ENCODE results near the gene GID4. TPM values are rescaled to one million over a fixed set of nuclear protein-coding genes. Genes with fewer than 3 reads are reported as not detected.

The GID4 gene
- total and polyA plus RNA-seq, 2 of the 13 experiments (the other 11 are each of a cell fraction or from before 2014, with no cell fraction given), result 4.3 to 6.1 TPM

- TF ChIP-seq NFIB (CRISPR knock-in tag; IDR thresholded peaks at IDR 0.05; ENCODE audit: borderline replicate concordance) (no peak), ATRX (CRISPR knock-in tag; IDR thresholded peaks at IDR 0.05; ENCODE audit: borderline replicate concordance) (no peak), GMEB1 (CRISPR knock-in tag; IDR thresholded peaks at IDR 0.05; ENCODE audit: borderline replicate concordance) (peak; percentile 97), HBP1 (CRISPR knock-in tag; IDR thresholded peaks at IDR 0.05; ENCODE audit: low read depth) (no peak), MYC (CRISPR knock-in tag; IDR thresholded peaks at IDR 0.05; ENCODE audit: borderline replicate concordance) (peak; percentile 92), THAP11 (CRISPR knock-in tag; IDR thresholded peaks at IDR 0.05) (peak; percentile 99), HMG20A (CRISPR knock-in tag; IDR thresholded peaks at IDR 0.05; ENCODE audit: borderline replicate concordance) (no peak), MYNN (CRISPR knock-in tag; IDR thresholded peaks at IDR 0.05; ENCODE audit: low read depth) (no peak), ZNF615 (CRISPR knock-in tag; IDR thresholded peaks at IDR 0.05; ENCODE audit: borderline replicate concordance) (no peak), GTF2F1 (IDR thresholded peaks at IDR 0.05; ENCODE audit: low read length) (no peak), ZNF230 (CRISPR knock-in tag; IDR thresholded peaks at IDR 0.05) (peak; percentile 80), CREB3 (CRISPR knock-in tag; IDR thresholded peaks at IDR 0.05) (no peak), ZNF20 (CRISPR knock-in tag; IDR thresholded peaks at IDR 0.05) (no peak), ZNF10 (CRISPR knock-in tag; IDR thresholded peaks at IDR 0.05; ENCODE audit: borderline replicate concordance, low read depth) (no peak), ARHGAP35 (CRISPR knock-in tag; IDR thresholded peaks at IDR 0.05; ENCODE audit: borderline replicate concordance) (no peak; the same call in 1 of the 2 replicates), IRF2 (CRISPR knock-in tag; IDR thresholded peaks at IDR 0.05) (peak; percentile 93), REST (IDR thresholded peaks at IDR 0.05; ENCODE audit: borderline replicate concordance in 1 of 2, low read depth in 1 of 2, low read length in 2 of 2) (peak in 1 of 2 experiments; percentile 20; a peak in 1 of 4 replicates), PPARG (CRISPR knock-in tag; conservative IDR thresholded peaks at IDR 0.05) (peak; percentile 17; the same call in 1 of the 2 replicates), GFI1 (CRISPR knock-in tag; IDR thresholded peaks at IDR 0.05; ENCODE audit: borderline replicate concordance) (no peak), KLF15 (CRISPR knock-in tag; IDR thresholded peaks at IDR 0.05; ENCODE audit: borderline replicate concordance) (no peak), PRPF4 (IDR thresholded peaks at IDR 0.05; ENCODE audit: low read depth, low read length, poor library complexity, severe bottlenecking) (no peak)
These were observed at the start of gene GID4, which contains the start of gene ATPAF2 (continued) for GRCh38 chr17:18038861-18039534.

All from HepG2 (cell line).